HG03460 (cell line): ENCODE results near the gene RNF126.
A peak's percentile ranks its signal among the peaks of the same experiment; 100 is the strongest.

ENCODE experiments used
- ATAC-seq: cut with Tn5 transposase; IDR thresholded peaks from one replicate; pipeline ENCODE4 v1.9.1; 2021; ENCODE audit not compliant: unreplicated experiment

Gene RNF126

DNA sequence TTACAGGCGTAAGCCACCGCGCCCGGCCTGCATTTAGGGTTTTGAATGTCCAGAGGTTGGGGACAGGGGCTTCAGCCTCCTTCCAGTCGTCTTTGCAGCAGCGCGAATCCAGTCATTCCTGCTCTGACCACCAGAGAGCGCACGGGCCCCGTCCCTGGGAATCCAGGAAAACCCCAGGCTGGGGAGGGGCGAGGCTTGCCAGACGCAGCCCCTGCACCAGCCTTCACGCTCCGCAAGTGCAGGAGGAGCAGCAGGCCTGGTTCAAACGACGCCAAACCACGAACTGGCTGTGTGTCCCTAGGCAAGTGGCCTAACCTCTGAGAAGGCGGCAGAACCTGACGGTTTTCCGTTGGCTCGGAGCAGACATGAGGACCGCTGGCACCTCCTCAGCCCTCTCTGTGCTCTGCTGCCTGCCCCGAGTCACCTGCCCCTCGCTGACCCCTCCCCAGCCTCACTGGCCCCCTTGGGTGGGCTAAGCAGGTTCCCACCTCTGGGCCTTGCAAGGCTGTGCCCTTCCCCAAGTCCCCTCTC, 2.0 kb upstream of the RNF126 start:
- no peak for ATAC-seq

DNA sequence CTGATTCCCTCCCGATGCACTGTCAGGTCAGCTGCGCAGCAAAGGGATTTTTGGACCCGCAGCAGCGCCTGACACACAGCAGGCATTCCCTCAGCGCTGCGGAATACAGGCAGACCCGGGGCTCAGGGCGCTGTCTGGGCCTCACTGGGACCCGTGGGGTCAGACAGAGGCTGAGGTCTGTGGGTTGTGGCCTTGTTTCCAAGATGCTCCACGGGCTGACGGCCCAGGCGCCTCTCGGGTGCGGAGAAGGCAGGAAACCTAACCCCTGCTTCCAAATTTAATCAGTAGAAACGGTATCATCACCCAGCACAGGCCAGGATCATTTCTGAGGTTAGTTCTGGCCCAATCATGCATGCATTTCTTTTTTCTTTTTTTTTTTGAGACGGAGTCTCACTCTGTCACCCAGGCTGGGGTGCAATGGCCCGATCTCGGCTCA, 686 bp upstream of the RNF126 start:
- ATAC-seq = no peak

DNA sequence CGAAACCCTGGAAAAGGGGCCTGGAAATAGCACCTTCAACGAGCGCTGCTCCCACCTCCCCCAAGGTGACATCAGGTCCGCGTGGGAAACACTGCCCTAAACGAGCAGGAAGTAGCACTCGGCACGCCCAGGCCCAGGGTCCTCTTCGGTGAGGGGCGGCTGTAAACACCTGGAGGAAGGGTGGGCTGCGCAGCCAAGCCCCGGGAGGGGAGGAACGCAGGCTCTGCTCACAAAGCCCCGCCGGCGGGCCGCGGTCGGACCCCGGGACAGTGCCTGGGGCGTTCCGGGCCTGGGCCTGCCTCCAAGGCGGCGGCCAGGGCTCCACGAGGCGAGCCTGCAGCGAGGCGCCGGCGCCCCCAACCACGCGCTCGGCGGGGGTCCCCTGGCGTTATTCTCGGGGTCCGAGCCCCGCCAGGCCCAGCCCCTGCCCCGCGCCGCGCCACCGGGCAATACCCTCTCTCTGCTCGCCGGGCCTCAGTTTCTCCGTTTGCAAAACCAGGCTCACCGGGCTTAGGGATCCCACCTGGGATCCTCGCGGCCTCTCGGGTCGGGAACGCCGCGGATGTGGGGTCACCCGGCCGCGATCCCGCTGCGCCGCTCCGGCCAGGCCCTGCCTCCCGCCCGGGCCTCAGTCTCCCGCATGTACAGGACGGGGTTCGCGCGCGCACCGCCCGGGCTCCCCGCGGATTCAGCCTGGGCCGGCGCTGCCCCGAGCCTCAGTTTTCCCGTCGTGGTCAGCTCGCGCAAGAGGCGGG, 630 bp downstream of the RNF126 start:
- peak; percentile 3 for ATAC-seq

DNA sequence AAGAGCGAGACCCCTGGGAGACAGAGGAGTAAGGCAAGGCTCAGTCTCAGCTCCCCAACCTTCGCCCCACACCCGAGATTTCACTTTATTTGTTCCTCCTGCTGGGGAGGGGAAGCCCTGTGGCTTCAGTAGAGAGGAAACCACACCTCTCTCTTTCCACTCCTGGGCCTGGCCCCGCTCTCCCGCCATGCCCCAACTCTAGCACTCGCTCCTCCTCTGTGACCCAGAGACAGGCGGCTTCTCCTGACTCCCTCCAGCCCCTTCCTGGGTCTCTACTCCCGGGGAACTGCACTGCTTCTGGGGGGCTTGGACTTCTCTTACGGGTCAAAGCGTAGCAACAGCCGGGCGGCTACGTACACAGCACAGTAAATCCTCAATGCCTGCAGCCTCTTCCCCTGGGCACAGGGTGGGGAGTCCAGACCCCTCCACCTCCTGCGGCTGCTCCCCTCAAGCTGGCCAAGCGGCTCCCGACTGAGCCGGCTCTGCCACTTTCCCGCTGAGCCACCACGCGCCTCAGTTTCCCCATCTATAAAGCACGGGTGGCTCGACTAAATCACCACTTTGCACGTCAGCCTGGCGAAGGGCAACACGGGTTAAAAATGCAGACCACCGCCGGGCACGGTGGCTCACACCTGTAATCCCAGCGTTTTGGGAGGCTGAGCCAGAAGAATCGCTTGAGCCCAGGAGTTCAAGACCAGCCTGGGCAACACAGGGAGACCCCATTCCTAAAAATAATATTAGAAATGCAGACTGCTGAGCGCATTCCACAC, 1.4 kb downstream of the RNF126 start:
- ATAC-seq = no peak

DNA sequence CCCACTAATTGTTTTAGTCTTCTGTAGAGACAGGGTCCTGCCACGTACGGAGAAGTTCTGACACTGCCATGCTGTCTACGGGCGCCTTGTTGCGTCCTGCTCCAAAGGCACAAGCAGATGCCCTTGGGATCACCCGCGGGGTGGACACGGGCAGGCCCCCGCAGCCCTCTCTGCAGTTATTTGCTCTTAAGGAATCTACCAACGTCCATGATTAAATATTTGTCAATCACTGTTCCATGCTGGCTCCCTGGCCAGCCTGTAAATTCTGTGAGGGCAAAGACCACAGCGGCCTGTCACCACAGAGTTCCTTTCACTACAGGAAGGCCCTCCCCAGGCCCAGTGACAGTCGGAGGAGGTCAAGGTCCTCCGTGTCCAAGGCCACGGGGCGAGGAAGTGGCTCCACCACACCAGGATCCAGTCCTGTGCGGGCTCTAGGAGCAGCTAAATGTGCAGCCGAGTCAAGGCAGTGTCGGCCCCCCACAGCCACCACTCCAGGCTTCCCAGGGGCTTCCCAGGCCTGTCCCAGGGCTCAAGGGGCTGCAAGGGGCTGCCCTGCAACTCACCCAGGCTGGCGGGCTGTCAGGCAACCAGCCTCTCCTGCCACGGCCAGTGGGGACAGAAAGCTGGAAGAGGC, 2.1 kb downstream of the RNF126 start:
- no peak for ATAC-seq

DNA sequence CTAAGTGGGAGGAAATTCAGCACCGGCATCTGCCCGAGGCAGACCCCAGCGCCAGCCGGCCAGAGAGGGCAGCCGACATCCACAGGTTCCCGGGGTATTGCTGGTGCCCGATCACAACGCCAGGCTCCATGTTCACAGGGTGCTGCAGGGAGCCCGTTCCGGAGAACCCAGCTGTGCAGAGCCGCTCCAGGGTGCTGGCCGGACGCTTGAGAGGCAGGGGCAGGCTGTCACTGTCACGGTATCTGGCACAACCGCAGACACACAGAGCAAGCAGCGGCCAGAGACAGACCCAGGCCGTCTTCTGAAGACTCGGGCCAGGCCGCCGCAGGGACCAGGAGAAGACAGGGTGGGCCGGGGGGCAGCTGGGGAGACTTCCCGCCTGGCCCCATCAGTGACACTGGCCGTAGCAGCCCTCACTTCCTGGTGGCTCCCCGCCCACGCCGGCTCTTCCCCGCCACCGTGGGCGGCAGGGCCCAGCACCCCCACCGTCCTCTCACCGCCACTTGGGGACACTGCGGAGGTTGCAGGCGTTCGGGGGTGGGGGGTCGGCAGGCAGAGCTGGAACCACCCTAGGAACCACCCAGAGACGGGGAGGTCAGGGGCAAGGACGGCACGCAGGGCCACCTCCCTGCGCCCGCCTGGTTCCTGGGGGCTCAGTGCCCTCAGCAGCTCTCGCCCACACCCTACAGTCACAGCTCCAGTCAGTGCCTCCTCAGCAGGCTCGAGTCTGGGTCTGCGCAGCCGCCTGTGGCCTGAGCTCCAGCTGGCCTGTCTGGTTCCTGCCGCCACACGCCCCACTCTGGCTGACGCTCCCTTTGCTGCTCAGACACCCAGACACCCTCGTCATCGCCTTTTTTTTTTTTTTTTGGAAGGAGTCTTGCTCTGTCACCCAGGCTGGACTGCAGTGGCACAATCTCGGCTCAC, 3.8 kb downstream of the RNF126 start:
- no peak for ATAC-seq

DNA sequence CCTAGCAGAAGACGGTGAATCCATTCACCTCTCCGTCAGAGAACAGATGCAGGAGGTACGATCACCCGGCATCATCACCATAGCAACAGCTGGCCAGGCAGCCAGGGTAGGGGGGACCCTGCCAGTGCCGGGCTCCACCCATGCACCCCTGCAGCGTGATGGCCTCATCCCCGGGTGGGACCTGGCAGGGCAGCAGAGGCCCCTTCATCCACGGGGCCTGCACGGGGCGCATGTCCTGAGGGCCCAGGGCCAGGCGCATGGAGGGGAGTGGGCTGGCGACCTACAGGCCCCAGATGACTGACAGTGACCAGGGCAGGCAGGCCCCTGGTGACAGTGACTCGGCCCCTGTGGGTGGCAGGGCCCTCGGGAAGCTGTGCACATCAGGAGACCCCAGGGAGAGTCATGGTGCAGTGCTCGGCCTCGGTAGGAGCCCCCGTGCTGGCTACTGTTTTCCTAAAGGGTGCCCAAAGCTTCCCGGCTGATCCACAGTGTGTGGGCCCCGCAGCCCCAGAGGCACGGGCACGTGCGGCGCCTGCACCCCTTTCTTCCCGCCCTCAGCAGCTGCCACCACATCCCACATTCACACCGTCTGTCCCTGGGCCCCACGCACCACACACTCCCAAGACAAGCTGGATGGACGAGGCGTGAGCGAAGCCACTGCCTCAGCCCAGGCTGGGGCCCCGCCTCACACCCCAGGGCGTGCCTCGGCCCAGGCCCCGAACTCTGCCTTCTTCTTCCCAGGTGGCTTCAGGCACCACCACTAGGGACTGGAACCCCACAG, 4.8 kb downstream of the RNF126 start:
- no peak for ATAC-seq

DNA sequence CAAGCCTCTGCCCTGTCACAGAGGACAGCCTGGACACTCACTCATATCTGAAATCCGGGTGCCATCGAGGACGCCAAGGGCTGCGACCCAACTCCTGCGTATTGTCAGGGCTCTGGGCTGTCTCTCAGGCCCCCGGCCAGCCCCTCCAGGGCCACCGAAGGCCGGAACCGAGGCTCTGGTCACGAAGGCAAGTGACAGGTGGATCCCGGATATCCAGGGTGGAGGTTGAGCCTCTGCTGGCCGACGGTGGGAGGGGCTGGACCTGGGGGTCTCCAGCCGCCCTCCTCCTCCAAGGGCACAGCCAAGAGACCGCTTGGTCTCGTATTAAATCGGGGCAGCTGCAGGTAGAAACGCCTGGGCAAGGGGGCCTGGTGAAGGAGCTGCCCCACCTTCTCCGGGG, 5.4 kb downstream of the RNF126 start:
- ATAC-seq = no peak

DNA sequence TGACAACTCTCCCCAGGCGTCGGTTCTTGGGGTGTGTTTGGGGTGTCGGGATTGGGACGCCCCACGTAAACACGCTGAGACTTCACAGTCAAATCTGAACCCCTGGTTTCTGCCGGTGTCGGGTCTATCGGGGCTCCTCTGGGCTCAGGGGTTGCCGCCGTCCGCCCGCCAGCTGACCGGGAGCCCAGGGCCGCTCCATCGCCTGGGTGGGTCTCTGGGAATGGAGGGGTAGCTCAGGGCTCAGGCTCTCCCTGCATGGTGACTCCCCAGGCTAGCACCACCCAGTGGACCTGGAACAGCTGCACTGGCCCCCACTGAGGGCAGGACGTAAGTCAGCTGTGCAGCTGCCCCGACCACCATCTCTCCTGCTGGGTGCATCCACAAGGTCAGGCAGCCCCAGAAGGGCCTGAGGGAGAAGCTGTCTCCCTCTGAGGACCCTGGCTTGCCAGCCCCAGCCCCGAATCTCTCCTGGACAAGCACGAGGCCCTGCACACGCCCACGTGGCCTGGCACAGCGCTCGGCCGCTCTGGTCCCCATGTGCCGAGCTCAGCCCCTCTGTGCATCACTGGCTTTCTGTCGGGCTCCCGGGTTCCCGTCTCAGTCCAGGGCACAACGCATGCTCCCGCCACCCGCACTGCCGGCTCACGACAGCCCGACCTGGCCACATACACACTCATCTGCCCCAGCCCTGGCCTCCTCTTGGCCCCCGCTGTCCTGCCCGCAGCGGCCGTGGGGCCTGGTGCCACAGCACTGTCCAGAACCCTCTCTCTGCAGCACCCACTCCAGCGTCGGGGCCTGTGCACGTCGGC, 6.1 kb downstream of the RNF126 start:
- no peak for ATAC-seq

DNA sequence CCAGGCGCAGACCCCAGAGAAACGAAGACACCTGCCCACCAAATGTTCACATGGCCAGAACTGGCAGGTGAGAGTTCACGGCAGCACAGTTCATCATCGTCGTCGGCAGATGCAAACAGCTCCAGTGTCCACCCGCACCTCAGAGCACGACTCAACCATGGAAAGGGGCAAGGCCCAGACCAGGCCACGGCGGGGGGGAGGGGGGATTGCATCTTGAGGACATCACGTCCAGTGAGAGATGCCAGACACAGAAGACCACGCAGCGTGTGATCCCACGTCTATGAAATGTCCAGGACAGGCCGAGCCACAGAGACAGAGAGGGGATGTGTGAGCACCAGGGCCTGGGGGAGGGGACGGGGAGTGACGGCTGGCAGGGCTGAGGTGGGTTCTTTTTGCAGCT, 7.3 kb downstream of the RNF126 start:
- ATAC-seq = no peak

DNA sequence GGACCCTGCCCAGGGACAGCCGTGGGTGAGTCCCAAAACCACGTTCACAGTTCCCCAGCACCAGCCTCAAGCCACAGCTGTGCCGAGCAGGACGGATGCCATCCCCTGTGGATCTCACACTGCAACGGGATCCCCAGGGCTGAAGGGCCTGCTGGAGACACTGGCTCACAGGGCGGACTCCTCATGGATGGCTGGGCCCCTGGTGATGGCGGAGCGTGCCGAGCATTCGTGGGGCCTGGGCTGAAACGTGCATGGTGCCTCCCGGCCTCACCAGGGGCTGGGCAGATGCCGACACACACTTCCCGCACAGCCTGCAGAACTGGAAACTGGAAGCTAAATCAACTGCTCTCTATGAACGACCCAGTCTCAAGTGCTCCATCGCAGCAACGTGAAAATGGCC, 9.6 kb downstream of the RNF126 start:
- no peak for ATAC-seq

DNA sequence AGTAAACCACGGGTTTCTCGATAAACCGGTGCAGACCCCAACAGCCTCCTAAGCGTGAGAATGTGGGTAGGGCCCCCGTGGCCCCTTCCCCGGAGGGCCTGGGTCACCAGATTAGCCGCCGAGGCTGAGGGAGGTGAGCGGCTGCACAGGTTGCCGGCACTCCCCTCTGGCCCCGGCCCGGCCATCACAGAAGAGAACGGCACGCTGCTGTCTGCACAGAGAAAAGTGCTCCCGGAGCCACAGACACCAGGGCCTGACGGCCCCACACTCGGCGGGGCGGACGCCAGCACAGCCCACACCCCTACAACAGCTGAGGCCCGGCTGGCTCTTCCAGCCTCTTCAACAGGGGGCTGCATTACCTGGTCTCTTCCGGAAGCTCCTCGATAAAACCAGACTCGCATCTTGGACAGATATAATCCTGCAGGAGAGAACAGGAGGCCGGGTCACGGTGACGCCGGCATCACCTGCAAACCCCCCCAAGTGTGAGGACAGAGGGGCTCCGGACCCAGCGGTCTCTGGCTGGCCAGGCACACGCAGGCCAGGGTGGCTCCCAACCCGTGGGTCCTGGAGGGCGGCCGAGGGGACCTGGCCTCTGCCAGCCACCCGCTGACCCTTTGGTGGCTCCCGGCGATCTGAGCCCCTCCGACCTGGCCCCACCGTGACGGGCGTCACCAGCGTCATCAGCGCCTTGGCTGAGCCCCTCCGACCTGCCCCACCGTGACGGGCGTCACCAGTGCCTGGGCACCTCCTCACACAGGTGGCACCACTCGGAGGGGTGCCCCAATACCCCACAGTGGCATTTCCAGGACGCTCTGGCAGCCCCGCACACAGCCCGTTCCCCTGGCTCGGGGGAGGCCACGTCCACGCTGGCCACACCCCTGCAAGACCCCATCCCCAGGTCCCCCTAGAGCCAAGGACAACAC, 10.3 kb downstream of the RNF126 start:
- ATAC-seq = no peak

DNA sequence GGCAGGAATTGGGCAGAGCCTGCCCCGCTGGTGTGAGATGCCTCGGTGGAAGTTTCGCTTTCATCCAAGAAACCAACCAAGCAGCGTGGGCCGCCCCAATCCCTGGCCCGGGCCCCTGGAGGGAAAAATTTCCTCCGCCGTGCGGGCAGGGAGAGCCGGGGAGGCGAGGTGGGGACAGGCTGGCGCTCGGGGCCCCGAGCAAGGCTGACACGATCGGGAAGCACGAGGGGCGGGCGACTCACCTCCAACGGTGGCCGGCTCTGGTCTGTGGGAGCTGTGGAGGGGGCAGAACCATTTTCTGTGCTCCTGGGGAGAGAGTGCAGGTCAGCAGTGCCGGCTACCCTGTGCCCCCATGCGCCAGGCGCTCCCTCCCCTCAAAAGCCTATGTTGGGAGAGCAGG, 11.0 kb downstream of the RNF126 start:
- no peak for ATAC-seq

DNA sequence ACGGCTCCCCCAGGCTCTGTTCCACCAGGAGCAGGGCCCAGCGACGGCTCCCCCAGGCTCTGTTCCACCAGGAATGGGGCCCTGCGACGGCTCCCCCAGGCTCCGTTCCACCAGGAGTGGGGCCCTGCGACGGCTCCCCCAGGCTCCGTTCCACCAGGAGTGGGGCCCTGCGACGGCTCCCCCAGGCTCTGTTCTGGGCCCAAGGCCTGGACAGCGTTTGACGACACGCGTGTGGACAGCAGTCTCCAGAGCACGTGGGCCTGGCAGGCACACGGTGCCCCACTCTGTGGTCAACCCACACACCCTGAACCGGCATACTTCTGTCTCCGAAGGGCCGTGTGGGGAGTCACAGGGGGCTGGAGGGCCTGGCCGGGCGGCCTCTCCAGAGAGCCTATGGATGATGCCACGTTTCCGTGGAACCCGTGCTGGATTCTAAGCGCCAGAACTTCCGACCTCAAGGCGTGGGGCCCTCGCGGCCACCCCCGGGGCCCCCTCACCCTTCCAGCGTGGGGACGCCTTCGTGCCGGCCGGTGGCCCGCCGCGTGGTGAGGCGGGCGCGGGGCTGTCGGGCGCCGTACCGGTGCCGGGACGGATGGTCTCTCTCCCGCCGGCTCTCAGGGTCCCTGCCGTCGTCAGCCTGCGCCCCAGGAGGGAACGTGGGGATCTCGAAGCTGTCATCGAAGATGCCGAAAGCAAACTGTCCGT, 11.7 kb downstream of the RNF126 start:
- no peak for ATAC-seq

DNA sequence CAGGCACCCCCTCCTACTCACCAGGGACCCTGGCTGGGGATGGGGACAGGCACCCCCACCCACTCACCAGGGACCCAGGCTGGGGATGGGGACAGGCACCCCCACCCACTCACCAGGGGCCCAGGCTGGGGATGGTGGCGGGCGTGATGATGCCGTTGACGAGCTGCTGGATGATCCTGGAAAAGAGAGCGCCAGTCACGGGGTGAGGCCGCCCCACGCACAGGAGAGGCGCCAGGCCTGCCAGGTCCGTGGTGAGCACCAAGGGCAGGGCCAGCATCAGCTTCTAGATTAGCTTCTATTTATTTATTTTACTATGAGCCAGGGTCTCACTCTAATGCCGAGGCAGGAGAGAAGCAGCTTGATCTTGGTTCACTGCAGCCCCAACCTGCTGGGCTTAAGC, 12.9 kb downstream of the RNF126 start:
- ATAC-seq = no peak

DNA sequence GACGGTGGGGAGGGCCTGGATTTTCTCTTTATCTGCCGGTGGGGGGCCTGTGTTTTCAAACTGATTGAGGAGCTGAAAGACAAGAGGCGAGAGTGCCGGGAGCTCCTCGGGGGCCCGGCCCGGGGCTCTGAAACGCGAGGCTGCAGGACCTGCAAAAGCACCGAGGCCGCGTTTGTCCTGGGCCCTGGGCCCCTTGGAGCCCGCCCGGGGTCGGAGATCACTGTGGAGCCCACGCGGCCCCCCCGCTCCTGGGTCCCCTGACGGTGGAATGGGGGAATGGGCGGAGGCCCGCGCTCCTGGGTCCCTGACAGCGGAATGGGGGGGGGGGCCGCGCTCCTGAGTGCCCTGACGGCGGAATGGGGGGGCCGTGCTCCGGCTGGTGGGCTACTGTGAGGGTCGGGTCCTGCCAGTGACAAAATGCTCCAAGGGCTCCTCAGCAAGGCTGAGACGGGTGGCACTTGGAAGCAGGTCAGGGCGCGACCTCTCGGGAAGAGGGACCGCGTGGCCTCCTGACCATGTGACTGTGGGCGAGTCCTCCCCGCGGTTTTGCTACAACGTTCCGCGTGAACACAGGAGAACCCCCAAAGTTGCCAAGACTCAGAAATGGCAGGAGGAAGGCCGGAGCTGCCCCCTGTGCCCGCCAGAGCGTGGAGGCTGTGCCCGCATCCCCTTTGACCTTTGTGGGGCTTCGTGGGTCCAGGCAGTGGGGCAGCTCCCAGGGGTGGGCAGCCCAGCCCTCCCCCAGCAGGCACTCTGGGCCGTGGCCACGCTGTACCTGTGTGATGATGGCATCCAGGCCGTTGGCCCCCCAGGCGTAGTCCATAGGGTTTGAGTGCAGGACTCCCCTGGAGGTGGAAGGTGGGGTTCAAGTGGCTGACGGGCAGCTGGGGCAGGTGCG, 13.9 kb downstream of the RNF126 start:
- no peak for ATAC-seq
